ENCODE data around the gene MTMR1. TPM values are rescaled to one million over a fixed set of nuclear protein-coding genes. Genes with fewer than 3 reads are reported as not detected.

MTMR1 gene
- 10 to 100 TPM; 15.0 to 27.7 (median 22.1) TPM for total RNA-seq

GRCh38 chrX:150692831-150693724 is at the start of gene MTMR1:
MTMR1 (plus strand) TSS chrX:150693396; CDS start chrX:150693531, 135 bp downstream.
- peaks cover 0 to 9% (median 0%) of the 10 kb centered on the region in 4 donors for H3K9me3 ChIP-seq
- DNase-seq (ENCODE audit: extremely low spot score): no peak
- H3K4me3 ChIP-seq: peak within 1 kb of the TSS; percentile 60 to 69 (median 64)
- peaks cover 4 to 20% (median 16%) of the 10 kb centered on the region in 4 donors for H3K4me1 ChIP-seq
- peak within 1 kb of the TSS; percentile 78 to 85 (median 82) for H3K27ac ChIP-seq (replicated peaks in 1 of 4)
- TF ChIP-seq EP300 (IDR thresholded peaks at IDR 0.05) (no peak), POLR2AphosphoS5 (IDR thresholded peaks at IDR 0.05) (no peak), CTCF (IDR thresholded peaks at IDR 0.05) (no peak), POLR2A (IDR thresholded peaks at IDR 0.05; ENCODE audit: low read depth) (no peak)
- no peaks in the 10 kb centered on the region for H3K36me3 ChIP-seq
- no peaks in the 10 kb centered on the region for H3K27me3 ChIP-seq
- WGBS: 24% methylated on average over 12 of the region's 92 CpGs
- intact Hi-C loops (cut with DNase I): no loop called here

GRCh38 chrX:150643958-150644357 is 49.2 kb upstream of the MTMR1 start:
- H3K9me3 ChIP-seq: no peaks in the 10 kb centered on the region
- no peak overlapping the region for H3K4me3 ChIP-seq
- no peak for TF ChIP-seq POLR2A (IDR thresholded peaks at IDR 0.05; ENCODE audit: low read depth)
- TF ChIP-seq EP300 (IDR thresholded peaks at IDR 0.05): no peak
- no peak for TF ChIP-seq POLR2AphosphoS5 (IDR thresholded peaks at IDR 0.05)
- no peak for TF ChIP-seq CTCF (IDR thresholded peaks at IDR 0.05)
- 87% methylated on average over 2 of the region's 2 CpGs for WGBS
- H3K27me3 ChIP-seq: no peaks in the 10 kb centered on the region
- DNase-seq (ENCODE audit: extremely low spot score): no peak
- H3K4me1 ChIP-seq: peaks cover 0 to 7% (median under 1%) of the 10 kb centered on the region in 4 donors
- peaks cover 7 to 30% (median 15%) of the 10 kb centered on the region in 4 donors for H3K36me3 ChIP-seq
- H3K27ac ChIP-seq (replicated peaks in 1 of 4): no peak overlapping the region
- intact Hi-C loops (cut with DNase I): no loop called here

- no peak for DNase-seq (ENCODE audit: extremely low spot score)
- intact Hi-C loops (cut with DNase I): no loop called here
- H3K4me1 ChIP-seq: peaks cover 0 to 9% (median 3%) of the 10 kb centered on the region in 4 donors
- no peaks in the 10 kb centered on the region for H3K27me3 ChIP-seq
- TF ChIP-seq POLR2AphosphoS5 (IDR thresholded peaks at IDR 0.05) (no peak), POLR2A (IDR thresholded peaks at IDR 0.05; ENCODE audit: low read depth) (no peak), CTCF (IDR thresholded peaks at IDR 0.05) (no peak), EP300 (IDR thresholded peaks at IDR 0.05) (no peak)
- no peak overlapping the region for H3K27ac ChIP-seq (replicated peaks in 1 of 4)
- peaks cover 7 to 30% (median 15%) of the 10 kb centered on the region in 4 donors for H3K36me3 ChIP-seq
- H3K9me3 ChIP-seq: no peaks in the 10 kb centered on the region
- 78% methylated on average over 4 of the region's 4 CpGs for WGBS
- H3K4me3 ChIP-seq: no peak overlapping the region
Observed at GRCh38 chrX:150644422-150644821, 48.8 kb upstream of the MTMR1 start.

- no peaks in the 10 kb centered on the region for H3K9me3 ChIP-seq
- peaks cover 0 to 9% (median 4%) of the 10 kb centered on the region in 4 donors for H3K4me1 ChIP-seq
- 77% methylated on average over 5 of the region's 5 CpGs for WGBS
- H3K27me3 ChIP-seq: no peaks in the 10 kb centered on the region
- H3K4me3 ChIP-seq: no peak overlapping the region
- DNase-seq (ENCODE audit: extremely low spot score): no peak
- H3K36me3 ChIP-seq: peaks cover 0 to 24% (median 10%) of the 10 kb centered on the region in 4 donors
- no peak overlapping the region for H3K27ac ChIP-seq (replicated peaks in 1 of 4)
- TF ChIP-seq CTCF (IDR thresholded peaks at IDR 0.05) (no peak), POLR2AphosphoS5 (IDR thresholded peaks at IDR 0.05) (no peak), POLR2A (IDR thresholded peaks at IDR 0.05; ENCODE audit: low read depth) (no peak), EP300 (IDR thresholded peaks at IDR 0.05) (no peak)
- intact Hi-C loops (cut with DNase I): no loop called here
Observed at GRCh38 chrX:150647331-150647730, 45.9 kb upstream of the MTMR1 start.

Measured in esophagus muscularis mucosa (tissue), 4 donors.